SH-SY5Y (cell line): ENCODE results near the gene CAPN11.

Experiments
- GATA2 ChIP-seq: IDR thresholded peaks from 2 replicates; pipeline ENCODE4 v1.6.1; 2011; ENCODE audit warnings: mild to moderate bottlenecking, low read depth, low read length
- GATA3 ChIP-seq: IDR thresholded peaks from 2 replicates; pipeline ENCODE4 v1.6.1; 2011; ENCODE audit warnings: low read depth, mild to moderate bottlenecking, low read length, moderate library complexity

DNA sequence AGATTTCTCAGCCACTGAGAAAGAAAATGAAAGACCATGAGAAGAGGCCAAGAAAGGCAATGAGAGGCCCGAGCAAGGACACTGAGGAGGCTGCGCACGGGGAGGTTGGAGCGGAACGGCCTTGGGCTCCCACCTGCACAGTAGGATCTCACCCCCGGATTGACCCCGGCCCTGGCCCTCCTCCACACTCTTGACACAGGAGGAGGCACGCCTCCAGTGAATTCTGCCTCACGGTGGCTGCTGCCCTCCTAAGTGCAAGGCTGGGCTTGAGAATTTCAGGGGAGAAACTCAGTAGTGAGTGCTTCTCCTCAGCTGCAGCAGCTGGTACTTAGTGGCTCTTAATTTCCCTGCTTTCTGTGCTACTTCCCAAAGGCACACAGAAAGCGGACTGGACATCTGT is 49.4 kb upstream of the CAPN11 start:
- TF ChIP-seq GATA3 (no peak), GATA2 (no peak)
